HG02571 (cell line): ENCODE results near the gene TMEM255B.

Experiments used
- ATAC-seq: cut with Tn5 transposase; IDR thresholded peaks from one replicate; pipeline ENCODE4 v1.9.1; 2021; ENCODE audit warnings: mild to moderate bottlenecking, moderate library complexity; ENCODE audit not compliant: unreplicated experiment

Gene TMEM255B

GRCh38 chr13:113856716-113857065 is 97.7 kb downstream of the TMEM255B start:
- no peak for ATAC-seq

GRCh38 chr13:113857531-113858195 is 98.6 kb downstream of the TMEM255B start:
- ATAC-seq, result no peak

GRCh38 chr13:113859311-113860050 is 100.5 kb downstream of the TMEM255B start:
- no peak for ATAC-seq

GRCh38 chr13:113860051-113860664 is 101.1 kb downstream of the TMEM255B start:
- ATAC-seq, result no peak

GRCh38 chr13:113860665-113861432 is 101.8 kb downstream of the TMEM255B start:
- ATAC-seq, result no peak

- ATAC-seq, result no peak
These were observed 102.5 kb downstream of the TMEM255B start for GRCh38 chr13:113861433-113862030.

- no peak for ATAC-seq
These were observed 103.3 kb downstream of the TMEM255B start for GRCh38 chr13:113862191-113862930.

- ATAC-seq, result peak; percentile 59
These were observed 104.0 kb downstream of the TMEM255B start for GRCh38 chr13:113862931-113863523.

GRCh38 chr13:113863524-113864272 is 104.7 kb downstream of the TMEM255B start, which contains the start of gene GAS6:
Gene GAS6, minus strand, starts transcription at chr13:113864076. Its CDS starts 156 bp downstream, at chr13:113863920.
- peak; percentile 28 for ATAC-seq

- ATAC-seq, result no peak
These were observed 105.4 kb downstream of the TMEM255B start for GRCh38 chr13:113864273-113864890.

- ATAC-seq, result no peak
These were observed 106.4 kb downstream of the TMEM255B start for GRCh38 chr13:113865427-113865826.
